Measurements from ENCODE around the gene UMODL1.

The UMODL1 gene

GRCh38 chr21:42141643-42142042 is 70.5 kb downstream of the UMODL1 start:
- no peak for TF ChIP-seq CTCF (IDR thresholded peaks at IDR 0.05; ENCODE audit: borderline replicate concordance, control extremely low read depth, extremely low read depth, insufficient read depth, missing control alignments)
- DNase-seq (ENCODE audit: low spot score), result no peak
- in situ Hi-C loops (cut with MboI; ENCODE audit: low sequenced_read_pairs, unreplicated experiment), result no loop called here

GRCh38 chr21:42142141-42142540 is 71.0 kb downstream of the UMODL1 start:
- no peak for TF ChIP-seq CTCF (IDR thresholded peaks at IDR 0.05; ENCODE audit: borderline replicate concordance, control extremely low read depth, extremely low read depth, insufficient read depth, missing control alignments)
- DNase-seq (ENCODE audit: low spot score), result no peak
- in situ Hi-C loops (cut with MboI; ENCODE audit: low sequenced_read_pairs, unreplicated experiment), result no loop called here

GRCh38 chr21:42142627-42143026 is 71.5 kb downstream of the UMODL1 start:
- in situ Hi-C loops (cut with MboI; ENCODE audit: low sequenced_read_pairs, unreplicated experiment), result no loop called here
- no peak for TF ChIP-seq CTCF (IDR thresholded peaks at IDR 0.05; ENCODE audit: borderline replicate concordance, control extremely low read depth, extremely low read depth, insufficient read depth, missing control alignments)
- DNase-seq (ENCODE audit: low spot score), result no peak

- DNase-seq (ENCODE audit: low spot score), result no peak
- in situ Hi-C loops (cut with MboI; ENCODE audit: low sequenced_read_pairs, unreplicated experiment), result no loop called here
- no peak for TF ChIP-seq CTCF (IDR thresholded peaks at IDR 0.05; ENCODE audit: borderline replicate concordance, control extremely low read depth, extremely low read depth, insufficient read depth, missing control alignments)
Measured at GRCh38 chr21:42143111-42143510, 72.0 kb downstream of the UMODL1 start.

GRCh38 chr21:42144221-42144620 is 73.1 kb downstream of the UMODL1 start:
- in situ Hi-C loops (cut with MboI; ENCODE audit: low sequenced_read_pairs, unreplicated experiment), result no loop called here
- no peak for TF ChIP-seq CTCF (IDR thresholded peaks at IDR 0.05; ENCODE audit: borderline replicate concordance, control extremely low read depth, extremely low read depth, insufficient read depth, missing control alignments)
- no peak for DNase-seq (ENCODE audit: low spot score)

- in situ Hi-C loops (cut with MboI; ENCODE audit: low sequenced_read_pairs, unreplicated experiment), result no loop called here
- TF ChIP-seq CTCF (IDR thresholded peaks at IDR 0.05; ENCODE audit: borderline replicate concordance, control extremely low read depth, extremely low read depth, insufficient read depth, missing control alignments), result no peak
Measured at GRCh38 chr21:42144679-42145568, 73.8 kb downstream of the UMODL1 start.

More at GRCh38 chr21:42144679-42145568, 73.8 kb downstream of the UMODL1 start:
- no peak for DNase-seq (ENCODE audit: low spot score)

Data from GM13976 (cell line).